Spinal cord (tissue), 10 donors: ENCODE data around the gene SHCBP1. TPM values are rescaled to one million over a fixed set of nuclear protein-coding genes. Genes with fewer than 3 reads are reported as not detected.
A peak's percentile ranks its signal among the peaks of the same experiment; 100 is the strongest.

Source experiments
- DNase-seq, 6 donors: peaks; one replicate each; pipeline versions ENCODE4 v3.0.0 to v3.0.0-alpha.2; 2013 to 2015; ENCODE audit warnings: low spot score in 6 of 6, low read depth in 4 of 6
- H3K27ac ChIP-seq: one replicate; pipeline ENCODE4 v1.5.1; 2013; ENCODE audit warnings: low read depth, low read length, control low read depth
- H3K27me3 ChIP-seq: one replicate; pipeline ENCODE4 v1.6.1; 2013; ENCODE audit warnings: low read length; ENCODE audit not compliant: control insufficient read depth, insufficient read depth
- H3K36me3 ChIP-seq: one replicate; pipeline ENCODE4 v1.6.1; 2013; ENCODE audit warnings: low read length; ENCODE audit not compliant: control insufficient read depth, insufficient read depth
- H3K4me1 ChIP-seq: one replicate; pipeline ENCODE4 v1.6.1; 2013; ENCODE audit warnings: low read length; ENCODE audit not compliant: control insufficient read depth, insufficient read depth
- H3K4me3 ChIP-seq: one replicate; pipeline ENCODE4 v1.5.1; 2013; ENCODE audit warnings: low read depth, low read length, control low read depth
- H3K9me3 ChIP-seq: one replicate; pipeline ENCODE4 v1.6.1; 2013; ENCODE audit warnings: low read length; ENCODE audit not compliant: control insufficient read depth, insufficient read depth
- whole genome bisulfite sequencing: methylation state at CpG from one replicate; pipeline ENCODE4 v1.1.5; 2013; ENCODE audit warnings: missing lambda C conversion rate; ENCODE audit not compliant: insufficient coverage; 5-methylcytosine and 5-hydroxymethylcytosine counted together
- long read RNA-seq, 4 donors: transcript quantifications; one replicate each; lab custom pipeline, GENCODE V29; 2026
- polyA plus RNA-seq, 2 donors: library from polyadenylated mRNA; unstranded; fragments of 120-200 nt; gene quantifications; one replicate each; pipeline ENCODE4 v1.2.1, GENCODE V29; 2013; ENCODE audit not compliant: insufficient read length in 2 of 2
- total RNA-seq, 2 donors: library from RNA; depleted of rRNA in 1 of 2; stranded (reverse); fragments of 120-200 nt in 1 of 2; fragments of >200 nt in 1 of 2; gene quantifications; one replicate each; pipeline versions ENCODE4 v1.2.3 to v1.2.4, GENCODE V29; 2013 to 2014
- donor health status: healthy.

SHCBP1 gene
- total RNA-seq (1 to 10 TPM; 5.0 to 6.0 TPM), polyA plus RNA-seq (1 to 10 TPM; 5.7 to 8.6 TPM)
- long read RNA-seq, donor 1, partial matches to known transcripts: 0 of 1 reads
- long read RNA-seq, donor 1, other reads (novel, unspliced or antisense): 0 of 1 reads
- long read RNA-seq, donor 2, partial matches to known transcripts: 0 of 1 reads
- long read RNA-seq, donor 2, other reads (novel, unspliced or antisense): 0 of 1 reads
- long read RNA-seq, donor 3: 0 reads
- long read RNA-seq, donor 4, partial matches to known transcripts: 0 of 1 reads
- long read RNA-seq, donor 4, other reads (novel, unspliced or antisense): 0 of 1 reads

GRCh38 chr16:46621006-46621933 lies at the start of gene SHCBP1:
Gene SHCBP1, minus strand, starts transcription at chr16:46621379. Its CDS starts 20 bp downstream, at chr16:46621359.
- Histone ChIP-seq H3K4me1 (peaks cover 18% of the 10 kb centered on the region), H3K27me3 (no peaks in the 10 kb centered on the region), H3K27ac (no peak within 1 kb of the TSS), H3K9me3 (no peaks in the 10 kb centered on the region), H3K36me3 (no peaks in the 10 kb centered on the region), H3K4me3 (peak within 1 kb of the TSS; percentile 38)
- DNase-seq: peak; percentile 38 to 93 (median 68)
- 0% methylated on average over 40 of the region's 52 CpGs for WGBS

GRCh38 chr16:46662123-46662522 lies 40.9 kb upstream of the SHCBP1 start:
- H3K9me3 ChIP-seq: no peaks in the 10 kb centered on the region
- WGBS: 73% methylated on average over 4 of the region's 4 CpGs
- no peak for DNase-seq
- no peak overlapping the region for H3K4me3 ChIP-seq
- no peaks in the 10 kb centered on the region for H3K27me3 ChIP-seq
- no peaks in the 10 kb centered on the region for H3K4me1 ChIP-seq
- H3K27ac ChIP-seq: no peak overlapping the region
- H3K36me3 ChIP-seq: peaks cover 45% of the 10 kb centered on the region

- Histone ChIP-seq H3K4me3 (no peak overlapping the region), H3K36me3 (peaks cover 25% of the 10 kb centered on the region), H3K27ac (no peak overlapping the region), H3K27me3 (no peaks in the 10 kb centered on the region), H3K4me1 (no peaks in the 10 kb centered on the region), H3K9me3 (no peaks in the 10 kb centered on the region)
- peak in 1 of 6 donors; percentile 4 for DNase-seq
- WGBS: 47% methylated on average over 1 of the region's 1 CpG
These were observed 37.7 kb upstream of the SHCBP1 start for GRCh38 chr16:46658925-46659324.

- Histone ChIP-seq H3K36me3 (no peaks in the 10 kb centered on the region), H3K4me1 (peaks cover 5% of the 10 kb centered on the region), H3K27ac (no peak overlapping the region), H3K4me3 (no peak overlapping the region), H3K27me3 (no peaks in the 10 kb centered on the region), H3K9me3 (no peaks in the 10 kb centered on the region)
- WGBS: 87% methylated on average over 3 of the region's 3 CpGs
- DNase-seq: no peak
These were observed 30.1 kb upstream of the SHCBP1 start for GRCh38 chr16:46651305-46651704.

- Histone ChIP-seq H3K9me3 (no peaks in the 10 kb centered on the region), H3K27me3 (no peaks in the 10 kb centered on the region), H3K27ac (no peak overlapping the region), H3K36me3 (no peaks in the 10 kb centered on the region), H3K4me1 (peaks cover 5% of the 10 kb centered on the region), H3K4me3 (no peak overlapping the region)
- WGBS: 63% methylated on average over 3 of the region's 5 CpGs
- DNase-seq: no peak
These were observed 29.1 kb upstream of the SHCBP1 start for GRCh38 chr16:46650254-46650623.

- DNase-seq: peak in 2 of 6 donors; percentile 10 to 52
- H3K4me1 ChIP-seq: peaks cover 5% of the 10 kb centered on the region
- WGBS: 63% methylated on average over 19 of the region's 27 CpGs
- no peak overlapping the region for H3K27ac ChIP-seq
- H3K9me3 ChIP-seq: no peaks in the 10 kb centered on the region
- no peaks in the 10 kb centered on the region for H3K36me3 ChIP-seq
- H3K27me3 ChIP-seq: no peaks in the 10 kb centered on the region
- H3K4me3 ChIP-seq: no peak overlapping the region
These were observed 28.5 kb upstream of the SHCBP1 start for GRCh38 chr16:46649588-46650253.

- H3K4me1 ChIP-seq: peaks cover 5% of the 10 kb centered on the region
- no peaks in the 10 kb centered on the region for H3K36me3 ChIP-seq
- no peaks in the 10 kb centered on the region for H3K27me3 ChIP-seq
- H3K4me3 ChIP-seq: no peak overlapping the region
- no peak for DNase-seq
- 91% methylated on average over 3 of the region's 8 CpGs for WGBS
- H3K9me3 ChIP-seq: no peaks in the 10 kb centered on the region
- no peak overlapping the region for H3K27ac ChIP-seq
These were observed 27.5 kb upstream of the SHCBP1 start for GRCh38 chr16:46648656-46649055.

- Histone ChIP-seq H3K36me3 (no peaks in the 10 kb centered on the region), H3K9me3 (no peaks in the 10 kb centered on the region), H3K27me3 (no peaks in the 10 kb centered on the region), H3K27ac (no peak overlapping the region), H3K4me3 (no peak overlapping the region), H3K4me1 (no peaks in the 10 kb centered on the region)
- 76% methylated on average over 2 of the region's 9 CpGs for WGBS
- no peak for DNase-seq
These were observed 18.1 kb upstream of the SHCBP1 start for GRCh38 chr16:46638947-46639925.
